RCC 7860 (cell line): ENCODE data around the gene PACSIN2.

ENCODE experiments used
- DNase-seq: peaks from one replicate; pipeline ENCODE4 v3.0.0-alpha.2; 2015; ENCODE audit warnings: low spot score
- FAIRE-seq: peaks from 2 replicates; lab custom pipeline; 2012; peaks lifted over from hg19 to GRCh38; lab: Jason Lieb, UNC

PACSIN2 gene

DNA sequence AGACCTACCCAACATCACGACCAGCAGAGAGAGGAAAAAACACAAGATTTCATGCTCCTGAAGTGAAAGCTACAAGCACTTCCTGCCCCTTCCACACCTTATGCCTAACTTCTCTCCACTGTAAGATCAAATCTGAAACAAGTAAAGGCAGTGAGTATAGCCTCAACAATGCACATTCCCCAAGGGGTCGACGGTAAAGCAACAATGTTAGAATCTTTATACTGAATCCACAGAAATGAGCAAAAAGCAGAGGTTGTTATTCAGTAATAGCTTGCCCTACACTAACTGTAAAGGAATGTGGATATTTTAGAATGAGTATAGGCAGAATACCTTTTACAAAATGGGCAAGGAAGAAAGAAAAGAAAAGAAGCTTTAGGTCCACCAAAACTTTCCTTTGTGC, 173.5 kb downstream of the PACSIN2 start:
- no peak for FAIRE-seq
- no peak for DNase-seq

GRCh38 chr22:42837556-42837955, 177.4 kb downstream of the PACSIN2 start:
- DNase-seq = no peak
- FAIRE-seq = no peak

GRCh38 chr22:42836026-42836425, 178.9 kb downstream of the PACSIN2 start:
- FAIRE-seq = no peak
- DNase-seq = no peak

DNA sequence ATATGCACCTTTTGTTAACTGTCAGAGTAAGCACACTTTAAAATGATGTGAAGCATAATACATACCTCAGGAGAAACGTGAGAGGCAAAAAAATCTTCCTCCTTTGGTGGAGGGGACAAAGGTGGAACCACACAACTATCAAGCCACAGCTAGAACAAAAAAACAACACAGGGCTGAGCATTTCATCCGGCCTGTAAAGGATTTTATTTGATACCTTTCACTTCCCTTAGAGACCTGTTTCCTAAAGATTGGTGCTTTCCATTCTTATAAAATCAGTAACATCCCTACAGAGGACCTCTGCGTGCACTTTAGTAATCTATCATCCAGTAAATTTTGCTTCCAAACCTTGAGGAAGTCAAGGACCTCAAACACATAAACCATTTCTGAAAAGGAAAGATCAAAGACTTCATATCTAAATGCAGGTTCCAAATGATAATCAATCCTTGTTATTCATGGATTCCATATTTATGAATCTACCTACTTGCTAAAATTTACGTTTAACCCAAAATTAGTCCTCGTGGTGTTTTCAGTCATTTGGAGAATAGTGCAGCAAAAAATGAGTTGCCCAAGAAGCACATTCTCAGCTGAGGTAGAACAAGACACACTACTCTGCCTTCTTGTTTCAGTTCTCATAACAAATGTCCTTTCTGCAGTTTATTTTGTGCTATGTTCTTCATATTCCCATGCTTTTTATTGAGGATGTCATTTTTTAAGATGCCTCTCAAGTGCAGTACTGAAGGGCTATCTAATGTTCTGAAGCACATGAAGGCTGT, 180.6 kb downstream of the PACSIN2 start:
- FAIRE-seq (no peak), DNase-seq (no peak)

DNA sequence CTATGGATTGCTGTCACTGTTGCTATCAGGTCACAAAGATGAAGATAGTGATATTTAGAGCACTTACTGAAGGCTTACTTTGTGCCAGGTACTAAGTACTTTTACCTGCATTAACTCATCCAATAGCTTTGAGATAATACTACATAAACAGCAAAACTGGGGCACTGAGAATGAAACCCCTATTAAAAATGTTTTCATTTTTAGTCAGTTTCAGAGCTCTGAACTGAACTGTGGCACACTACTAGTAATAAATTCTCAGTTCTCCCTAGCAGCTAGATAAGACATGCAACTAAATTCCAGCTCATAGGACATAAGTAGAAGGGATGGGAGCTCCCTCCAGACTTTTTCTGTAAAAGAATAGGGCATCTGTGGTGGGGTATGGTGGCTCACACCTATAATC, 181.8 kb downstream of the PACSIN2 start:
- FAIRE-seq (no peak), DNase-seq (no peak)

- DNase-seq (no peak), FAIRE-seq (no peak)
Observed at GRCh38 chr22:42831712-42832111, 183.2 kb downstream of the PACSIN2 start.

DNA sequence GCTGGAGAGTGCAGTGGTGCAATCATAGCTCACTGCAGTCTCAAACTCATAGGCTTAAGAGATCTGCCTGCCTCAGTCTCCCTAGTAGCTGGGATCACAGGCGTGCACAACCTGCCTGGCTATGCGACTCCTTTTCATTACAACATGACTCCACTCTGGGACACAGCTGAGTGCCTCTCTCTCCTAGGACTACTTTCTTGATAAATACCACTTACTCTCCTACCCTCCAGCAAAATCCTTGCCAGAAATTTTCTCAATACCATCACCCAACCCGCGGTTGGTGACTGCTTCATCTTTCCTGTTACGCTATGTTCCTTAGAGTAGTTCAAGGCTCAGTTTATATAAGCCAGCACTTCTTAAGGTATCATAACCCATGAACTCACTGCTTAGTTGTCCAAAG, 184.8 kb downstream of the PACSIN2 start:
- FAIRE-seq = no peak
- DNase-seq = no peak

- no peak for DNase-seq
- FAIRE-seq = no peak
Observed at GRCh38 chr22:42829302-42829701, 185.6 kb downstream of the PACSIN2 start.

GRCh38 chr22:42825796-42826195, 189.2 kb downstream of the PACSIN2 start:
- DNase-seq (no peak), FAIRE-seq (no peak)

DNA sequence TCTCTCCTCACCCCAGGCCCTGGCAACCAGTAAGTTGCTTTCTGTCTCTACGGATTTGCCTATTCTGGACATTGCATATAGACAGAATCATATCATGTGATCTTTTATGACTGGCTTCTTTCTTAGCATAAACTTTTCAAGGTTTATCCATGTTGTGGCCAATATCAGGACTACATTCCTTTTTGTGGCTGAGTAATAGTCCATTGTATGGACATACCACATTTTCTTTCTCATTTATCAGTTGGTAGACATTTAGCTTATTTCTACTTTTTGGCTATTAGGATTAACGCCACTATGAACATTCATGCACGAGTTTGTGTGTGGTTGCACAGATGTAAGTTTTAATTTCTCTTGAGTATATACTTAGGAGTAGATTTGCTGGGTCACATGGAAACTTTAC, 193.6 kb downstream of the PACSIN2 start:
- FAIRE-seq = no peak
- DNase-seq = no peak

DNA sequence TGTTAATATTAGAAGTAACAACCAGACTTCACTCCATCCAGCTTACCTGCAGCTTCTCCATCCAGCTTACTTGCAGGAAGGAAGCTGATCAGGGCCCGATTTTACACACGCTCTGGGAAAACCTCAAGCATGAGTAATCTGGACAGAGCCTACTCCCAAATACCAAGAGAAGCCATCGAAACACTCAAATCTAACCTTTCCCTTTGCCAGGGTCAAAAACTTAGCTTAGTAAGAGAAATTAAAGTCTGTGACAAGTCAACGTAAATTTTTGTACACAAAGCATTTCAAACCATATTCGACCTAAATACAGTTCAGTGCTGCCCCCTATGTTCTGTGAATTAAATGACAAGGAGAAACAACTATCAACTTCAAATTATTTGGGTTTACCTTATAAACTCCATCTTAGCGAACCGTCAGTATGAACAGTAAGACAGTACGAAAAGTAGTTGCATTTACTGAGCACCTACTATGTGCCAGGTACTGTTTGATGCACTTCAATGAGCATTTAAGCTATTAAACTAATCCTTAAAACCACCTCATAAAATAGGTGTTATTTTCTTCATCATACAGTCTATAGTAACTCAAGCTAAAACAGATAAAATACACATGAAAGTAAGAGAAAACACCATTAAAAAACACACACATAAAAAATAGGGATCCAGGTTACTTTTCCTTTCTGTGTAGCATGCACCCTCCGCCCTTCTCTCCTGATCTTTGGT, 194.7 kb downstream of the PACSIN2 start:
- FAIRE-seq (no peak), DNase-seq (no peak)
